ENCODE data around the gene ATP6V1D. TPM values are rescaled to one million over a fixed set of nuclear protein-coding genes. Genes with fewer than 3 reads are reported as not detected.
A peak's percentile ranks its signal among the peaks of the same experiment; 100 is the strongest.
"Not testable (repeated sequence)": the region's sequence is repeated elsewhere in the genome, so short reads cannot be mapped to it uniquely, and the experiment has no call there.

ATP6V1D gene
- 80.1 and 98.2 TPM in 2 replicates for total RNA-seq (2014; rRNA removed; shearing (Covaris generic))
- polyA plus RNA-seq (2014; cell fraction: nucleus; rRNA removed), result 36.7 and 45.9 TPM in 2 replicates

DNA sequence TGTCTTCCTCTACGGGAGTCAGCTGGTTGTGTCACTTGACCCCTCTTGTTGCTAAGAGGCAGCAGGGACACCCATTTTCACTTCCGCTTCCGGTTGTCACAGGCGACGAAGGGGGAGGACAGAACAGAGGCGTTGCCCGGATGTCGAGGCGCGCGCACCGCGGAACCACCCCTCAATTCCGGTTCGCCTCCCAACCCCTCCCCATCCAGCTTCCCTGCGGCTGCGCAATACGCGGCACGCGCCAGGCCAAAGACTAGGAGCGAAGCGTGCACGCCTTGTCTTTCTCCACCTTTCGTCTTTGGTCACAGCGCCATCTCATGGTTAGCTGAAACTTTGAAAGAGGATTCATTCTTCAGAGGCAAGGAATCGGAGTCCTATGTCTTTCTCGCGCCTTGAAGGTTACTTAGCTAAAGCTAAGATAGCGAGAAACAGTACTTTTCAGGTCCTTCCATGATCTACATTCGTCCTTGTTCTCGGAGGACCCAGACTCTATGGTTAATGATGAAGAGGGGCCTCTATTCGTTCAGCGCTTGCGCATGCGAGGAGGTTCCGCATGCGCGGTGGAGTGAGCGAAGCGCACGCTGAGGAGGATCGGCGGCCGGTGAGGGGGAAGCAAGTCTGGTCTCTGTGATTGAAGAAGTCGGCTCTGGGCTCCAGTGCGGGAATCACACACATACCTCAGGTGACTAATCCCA is at the start of gene ATP6V1D, which contains the start of gene EIF2S1:
TSS of gene ATP6V1D (minus strand) at position 30 of the 695 bp plus-strand sequence. CDS start 106 bp downstream, outside the sequence.
TSS of gene EIF2S1 (plus strand) at position 554 of the 695 bp plus-strand sequence. CDS start 4,440 bp downstream, outside the sequence.
- peak; percentile 99 for DNase-seq (ENCODE audit: extremely low read depth, low read depth)

DNA sequence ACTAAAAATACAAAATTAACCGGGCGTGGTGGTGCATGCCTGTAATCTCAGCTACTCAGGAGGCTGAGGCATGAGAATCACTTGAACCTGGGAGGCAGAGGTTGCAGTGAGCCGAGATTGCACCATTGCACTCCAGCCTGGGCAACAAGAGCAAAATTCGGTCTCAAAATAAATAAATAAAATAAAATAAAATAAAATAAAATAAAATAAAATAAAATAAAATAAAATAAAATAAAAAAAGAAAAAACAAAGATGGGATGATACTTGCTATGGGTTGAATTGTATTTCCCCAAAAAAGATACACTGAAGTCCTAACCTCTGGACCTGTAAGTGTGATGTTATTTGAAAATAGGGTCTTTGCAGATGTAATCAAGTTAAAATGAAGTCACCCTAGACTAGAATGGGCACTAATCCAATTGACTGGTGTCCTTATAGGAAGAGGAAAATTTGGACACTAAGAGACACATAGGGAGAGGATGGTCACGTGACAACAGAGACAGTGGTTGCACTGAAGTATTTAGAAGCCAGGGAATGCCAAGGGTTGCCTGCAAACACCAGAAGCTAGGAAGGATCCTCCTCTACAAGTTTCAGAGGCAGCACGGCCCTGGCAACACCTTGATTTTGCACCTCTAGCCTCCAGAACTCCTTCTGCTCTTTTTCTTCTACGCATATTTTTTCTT is 48.7 kb upstream of the ATP6V1D start:
- DNase-seq (ENCODE audit: extremely low read depth, low read depth), result not testable (repeated sequence)

DNA sequence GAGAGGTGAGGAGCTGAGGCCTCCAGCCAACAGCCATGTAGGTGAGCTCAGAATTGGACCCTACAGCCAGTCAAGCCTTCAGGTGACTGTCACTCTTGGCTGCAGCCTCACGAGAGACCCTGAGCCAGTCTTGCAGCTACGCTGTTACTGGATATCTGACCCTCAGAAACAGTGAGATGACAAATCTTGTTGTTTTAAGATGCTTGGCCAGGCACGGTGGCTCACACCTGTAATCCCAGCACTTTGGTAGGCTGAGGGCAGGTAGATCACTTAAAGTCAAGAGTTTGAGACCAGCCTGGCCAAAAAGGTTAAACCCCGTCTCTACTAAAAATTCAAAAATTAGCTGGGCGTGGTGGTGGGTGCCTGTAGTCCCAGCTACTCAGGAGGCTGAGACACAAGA is 46.2 kb upstream of the ATP6V1D start:
- no peak for DNase-seq (ENCODE audit: extremely low read depth, low read depth)

DNA sequence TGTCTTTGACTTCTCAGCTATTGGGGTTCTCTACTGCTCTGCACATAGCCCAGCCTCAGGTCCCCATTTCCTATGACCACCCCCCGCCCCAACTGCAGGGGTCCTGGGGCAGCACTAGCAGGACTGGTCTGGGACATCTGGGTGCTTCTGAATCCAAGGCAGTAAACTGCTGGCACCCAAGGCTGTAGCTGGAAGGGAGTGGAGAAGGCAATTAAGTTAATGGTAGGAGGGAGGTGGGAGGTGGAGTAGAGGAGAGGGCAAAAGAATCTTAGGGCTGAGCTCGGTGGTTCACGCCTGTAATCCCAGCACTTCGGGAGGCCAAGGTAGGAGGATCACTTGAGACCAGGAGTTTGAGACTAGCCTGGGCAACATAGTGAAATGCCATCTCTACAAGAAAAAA is 40.8 kb upstream of the ATP6V1D start:
- DNase-seq (ENCODE audit: extremely low read depth, low read depth), result no peak

DNA sequence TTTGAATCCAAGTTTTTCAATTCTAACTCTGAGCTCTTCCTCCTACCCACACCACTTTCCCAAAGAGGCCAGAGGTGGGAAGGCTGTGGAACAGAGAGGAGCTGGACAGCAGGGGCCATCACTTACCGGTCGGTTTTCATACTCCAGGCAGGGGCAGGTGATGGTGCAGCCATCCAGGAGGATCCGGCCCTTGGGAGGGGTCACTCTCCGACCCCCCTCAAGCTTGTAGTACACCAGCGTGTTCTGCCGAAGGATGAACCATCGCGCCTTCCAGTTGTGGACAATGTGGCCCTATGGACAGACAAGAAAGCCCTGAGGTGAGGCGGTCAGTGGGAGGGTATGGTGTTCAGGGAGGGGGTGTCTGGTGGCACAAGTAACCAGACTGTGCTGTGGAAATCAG is 37.9 kb upstream of the ATP6V1D start:
- no peak for DNase-seq (ENCODE audit: extremely low read depth, low read depth)

DNA sequence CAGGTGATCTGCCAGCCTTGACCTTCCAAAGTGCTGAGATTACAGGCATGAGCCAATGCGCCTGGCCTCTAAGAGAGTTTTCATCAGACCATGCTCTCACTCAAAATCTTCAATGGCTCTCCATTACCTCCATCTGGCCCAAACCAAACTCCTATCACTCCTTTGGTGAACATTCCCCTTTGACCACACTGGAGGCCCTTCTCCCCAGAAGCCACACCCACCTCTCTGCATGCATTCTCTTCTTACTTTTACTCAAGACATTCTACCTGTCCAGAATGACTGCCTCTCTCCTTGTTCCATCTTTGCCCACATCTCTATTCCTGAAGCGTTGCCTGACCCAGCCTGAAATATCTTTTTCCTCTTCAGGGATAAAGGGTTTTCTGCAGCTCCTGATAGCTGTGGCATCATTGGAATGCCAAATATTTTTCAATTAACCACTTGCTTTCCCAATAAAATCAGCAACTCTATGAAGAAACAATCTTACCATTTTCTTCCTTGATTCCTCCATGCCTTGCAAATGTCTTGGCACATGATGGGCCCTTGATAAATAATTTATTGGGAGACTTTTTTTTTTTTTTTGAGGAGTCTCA is 36.9 kb upstream of the ATP6V1D start:
- DNase-seq (ENCODE audit: extremely low read depth, low read depth), result no peak

DNA sequence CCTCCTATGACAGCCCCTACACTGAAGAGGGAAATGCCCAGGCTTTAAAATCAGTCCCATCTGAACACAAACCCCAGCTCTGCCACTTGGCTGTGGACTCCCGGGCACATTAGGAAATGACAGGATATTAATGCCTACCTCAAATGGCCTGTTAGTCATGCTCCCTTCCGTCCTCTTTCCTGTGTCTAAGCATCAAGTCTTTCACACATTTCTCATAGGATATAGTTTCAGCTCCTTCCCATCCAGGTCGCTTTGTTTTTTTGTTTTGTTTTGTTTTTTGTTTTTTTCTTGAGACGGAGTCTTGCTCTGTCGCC is 36.2 kb upstream of the ATP6V1D start:
- DNase-seq (ENCODE audit: extremely low read depth, low read depth), result no peak

DNA sequence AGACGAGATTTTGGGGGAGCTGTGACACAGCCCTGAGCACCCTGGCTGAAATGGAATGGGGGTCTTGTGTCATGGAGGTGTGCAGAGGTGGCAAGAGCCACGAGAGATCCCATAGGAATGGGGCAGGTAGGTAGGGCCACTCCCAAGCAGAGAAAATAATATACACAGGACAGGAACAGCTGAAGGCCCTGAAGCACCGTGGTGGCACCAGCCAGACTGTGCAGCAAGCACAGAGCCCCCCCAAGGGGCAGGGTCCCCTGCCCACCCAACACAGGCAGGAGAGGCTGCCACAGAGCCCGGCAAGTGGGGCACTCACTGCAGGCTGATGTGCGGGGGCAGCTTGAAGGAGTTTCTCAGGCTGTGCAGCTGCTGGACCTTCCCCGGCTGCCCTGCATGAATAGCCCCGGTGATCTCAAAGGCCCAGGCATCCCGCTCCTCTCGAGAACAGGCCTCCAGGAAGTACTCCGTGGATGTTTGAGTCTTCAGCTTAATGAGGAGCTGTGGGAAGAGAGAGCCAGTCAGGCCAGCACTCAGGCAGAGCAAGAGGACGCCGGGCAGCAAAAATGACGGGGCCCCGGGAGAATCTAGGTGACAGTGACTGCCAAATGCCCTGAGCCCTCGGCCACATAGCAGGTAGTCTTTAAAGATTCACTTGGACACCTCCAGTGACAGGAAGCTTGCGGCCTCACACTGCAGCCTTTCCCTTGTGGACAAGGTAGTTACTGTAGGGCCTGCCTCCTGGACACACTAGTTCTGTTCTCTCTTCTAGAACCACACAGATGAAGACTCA is 35.7 kb upstream of the ATP6V1D start:
- no peak for DNase-seq (ENCODE audit: extremely low read depth, low read depth)

DNA sequence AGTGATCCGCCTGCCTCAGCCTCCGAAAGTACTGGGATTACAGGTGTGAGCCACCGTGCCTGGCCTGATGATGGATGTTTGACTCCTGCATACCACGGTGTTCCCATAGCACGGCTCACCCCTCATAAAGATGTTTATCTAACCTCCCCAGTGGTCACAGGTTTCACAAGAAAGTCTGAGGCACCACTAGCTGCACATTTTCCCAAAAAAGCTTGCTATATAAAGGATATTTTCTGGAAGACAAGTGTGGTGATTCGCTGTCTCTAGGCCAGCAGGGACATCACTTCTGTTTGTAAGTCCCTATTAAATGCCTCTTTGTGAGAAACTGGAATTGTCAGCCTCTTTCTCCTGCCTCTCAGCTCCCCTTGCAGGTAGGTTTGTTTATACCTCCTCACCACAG is 34.1 kb upstream of the ATP6V1D start:
- no peak for DNase-seq (ENCODE audit: extremely low read depth, low read depth)

DNA sequence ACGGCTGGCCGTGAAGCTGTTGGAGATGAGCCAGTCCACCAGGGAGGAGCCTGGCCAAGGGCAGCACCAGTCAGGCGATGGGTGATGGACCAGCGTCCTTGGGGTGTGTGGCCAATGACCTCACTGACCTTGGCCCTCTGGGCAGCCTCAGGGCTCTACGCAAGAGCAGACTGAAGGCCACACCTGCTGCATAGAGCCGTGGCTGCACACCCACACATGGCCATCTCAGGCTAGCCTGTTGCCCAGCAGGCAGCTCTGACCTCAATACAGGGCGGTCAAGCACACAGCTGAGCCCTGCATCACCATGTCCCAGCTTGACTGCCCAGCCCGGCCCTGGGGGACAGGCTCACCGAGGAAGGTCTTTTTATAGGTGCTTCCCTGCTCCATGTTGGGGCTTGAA is 33.2 kb upstream of the ATP6V1D start:
- DNase-seq (ENCODE audit: extremely low read depth, low read depth), result no peak

DNA sequence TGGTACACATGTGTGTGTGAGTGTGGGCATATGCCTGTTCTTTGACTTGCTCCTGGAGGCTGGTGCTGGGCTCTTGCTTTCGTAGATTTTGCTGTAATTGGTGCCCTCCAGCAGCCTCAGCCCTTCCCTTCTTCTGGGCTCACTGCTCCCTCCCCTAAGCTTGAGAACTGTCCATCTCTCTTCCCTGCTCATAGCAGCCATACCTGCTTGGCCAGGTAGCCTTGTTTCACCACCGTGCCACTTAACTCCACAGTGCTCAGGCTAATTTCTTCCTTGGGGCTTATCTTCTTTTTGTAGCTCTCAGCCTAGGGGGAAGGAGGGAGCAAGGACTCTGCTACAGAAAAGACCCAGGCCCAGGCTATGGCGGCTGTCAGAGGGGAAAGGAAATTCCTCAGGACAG is 32.5 kb upstream of the ATP6V1D start:
- no peak for DNase-seq (ENCODE audit: extremely low read depth, low read depth)

DNA sequence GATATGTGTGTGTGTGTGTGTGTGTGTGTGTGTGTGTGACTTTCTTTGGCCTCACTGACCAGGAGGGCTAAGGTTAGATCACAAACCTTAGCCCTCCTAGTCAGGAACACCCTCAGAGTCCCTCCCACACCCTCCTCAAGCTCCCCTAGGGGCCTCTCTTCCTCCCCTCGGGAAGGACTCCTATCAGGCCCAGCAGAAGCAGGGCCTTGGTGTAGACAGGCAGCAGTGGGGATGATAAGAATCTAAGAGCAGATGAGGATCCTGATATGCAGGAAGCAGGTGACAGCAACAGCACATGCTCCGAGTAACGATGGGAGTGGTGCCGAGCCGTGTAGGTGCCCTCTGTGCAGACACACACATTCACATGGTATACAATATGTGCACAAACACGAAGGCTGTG is 31.7 kb upstream of the ATP6V1D start:
- DNase-seq (ENCODE audit: extremely low read depth, low read depth), result no peak

DNA sequence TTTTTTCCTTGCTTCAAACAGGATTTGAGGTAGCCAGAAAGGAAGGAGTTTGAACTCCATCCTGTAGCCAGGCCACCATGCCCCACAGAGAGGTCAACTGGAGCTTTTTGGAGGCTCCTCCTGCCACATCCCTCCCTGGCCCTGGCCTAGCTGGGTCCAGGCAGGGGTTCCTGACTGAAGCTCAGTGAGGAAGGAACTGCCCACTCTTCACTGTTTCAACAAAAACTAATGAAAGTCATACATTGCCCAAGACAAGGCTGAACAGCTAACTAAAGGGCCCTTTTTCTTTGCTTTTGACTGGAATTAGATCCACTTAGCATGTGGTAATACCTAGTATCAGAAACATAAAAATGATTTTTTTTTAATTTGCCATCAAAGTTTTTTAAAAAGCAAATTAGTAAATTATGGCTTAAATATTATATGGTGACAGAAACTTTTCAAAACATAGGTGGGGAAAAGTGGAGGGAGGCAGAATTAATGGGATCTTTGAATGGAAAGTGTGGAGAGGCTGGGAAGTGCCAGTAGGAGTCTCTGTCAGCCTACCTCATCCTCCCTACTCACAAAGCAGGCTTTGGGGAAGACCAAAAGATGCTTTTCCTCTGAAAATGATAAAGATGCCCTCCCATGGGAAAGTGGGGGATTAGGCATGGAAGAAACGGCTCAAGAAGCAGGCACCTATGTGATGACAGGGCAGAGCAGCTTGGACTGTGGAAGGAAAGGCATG is 30.4 kb upstream of the ATP6V1D start:
- DNase-seq (ENCODE audit: extremely low read depth, low read depth), result no peak

DNA sequence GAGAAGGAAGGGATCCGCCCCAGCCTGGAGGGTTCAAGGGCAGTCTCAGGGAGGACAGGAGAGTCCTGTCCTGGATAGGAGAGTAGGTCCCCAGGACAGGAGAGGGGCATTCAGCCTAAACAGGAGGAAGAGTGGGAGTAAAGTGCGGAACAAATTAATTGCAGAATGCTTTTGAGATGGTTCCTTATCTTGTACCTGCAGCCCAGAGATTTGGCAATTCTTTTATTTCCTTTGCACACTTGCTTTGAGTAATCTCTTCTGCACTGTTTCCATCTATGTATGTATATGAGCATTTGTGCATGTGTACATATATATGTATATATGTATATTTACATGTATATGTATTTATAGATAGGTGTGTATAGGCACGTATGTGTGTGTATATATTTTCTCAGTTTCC is 29.7 kb upstream of the ATP6V1D start:
- DNase-seq (ENCODE audit: extremely low read depth, low read depth), result no peak

DNA sequence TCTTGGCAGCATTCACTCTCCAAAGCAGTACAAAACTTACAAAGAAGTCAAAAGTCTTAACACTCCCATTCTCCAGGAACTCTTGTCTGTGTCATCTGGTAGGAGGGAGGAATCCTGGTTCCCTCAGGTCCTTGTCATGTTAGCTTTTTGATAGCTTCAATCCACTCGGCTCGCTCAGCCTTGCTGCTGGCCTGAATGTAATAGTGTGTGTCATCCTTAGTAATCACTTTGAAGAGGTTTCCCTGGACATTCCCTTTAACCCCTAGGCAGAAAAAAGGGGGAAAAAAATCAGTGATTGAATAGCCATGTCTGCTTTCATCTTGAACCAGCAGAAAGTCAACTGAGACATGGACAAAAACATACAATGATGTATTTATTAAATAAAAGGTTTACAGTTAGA is 27.6 kb upstream of the ATP6V1D start:
- no peak for DNase-seq (ENCODE audit: extremely low read depth, low read depth)

DNA sequence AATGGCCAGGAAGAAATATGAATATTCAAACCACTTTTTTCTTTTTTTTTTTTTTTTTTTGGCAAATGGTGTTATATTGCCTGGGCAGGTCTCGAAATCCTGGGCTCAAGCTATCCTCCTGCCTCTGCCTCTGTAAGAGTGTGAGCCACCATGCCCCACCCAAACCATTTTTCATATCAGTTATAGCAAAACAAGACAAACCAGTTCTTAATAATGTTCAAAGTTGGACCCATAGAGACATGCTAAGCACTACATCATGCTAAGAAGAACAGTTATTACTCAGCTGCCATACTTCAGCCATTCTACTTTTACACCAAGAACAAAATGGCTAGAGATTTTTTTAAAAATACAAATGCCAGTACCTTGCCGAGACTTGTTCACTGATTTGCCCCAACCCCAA is 26.0 kb upstream of the ATP6V1D start:
- DNase-seq (ENCODE audit: extremely low read depth, low read depth), result no peak

DNA sequence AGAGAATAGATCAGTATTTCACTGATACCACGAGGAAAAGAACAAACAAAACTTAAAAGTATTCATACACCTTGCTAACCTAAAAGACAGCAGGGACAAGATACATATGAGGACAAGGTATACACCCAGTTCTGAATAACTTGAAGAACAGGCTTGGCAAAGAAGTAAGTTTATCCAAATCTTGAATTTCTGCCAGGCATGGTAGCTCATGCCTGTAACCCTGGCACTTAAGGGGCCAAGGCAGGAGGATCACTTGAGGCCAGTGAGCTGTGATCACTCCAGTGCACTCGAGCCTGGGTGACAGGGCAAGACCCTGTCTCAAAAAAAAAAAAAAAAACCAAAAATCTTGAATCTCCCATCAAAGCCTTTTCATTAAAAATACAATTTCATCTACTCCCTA is 25.5 kb upstream of the ATP6V1D start:
- no peak for DNase-seq (ENCODE audit: extremely low read depth, low read depth)

DNA sequence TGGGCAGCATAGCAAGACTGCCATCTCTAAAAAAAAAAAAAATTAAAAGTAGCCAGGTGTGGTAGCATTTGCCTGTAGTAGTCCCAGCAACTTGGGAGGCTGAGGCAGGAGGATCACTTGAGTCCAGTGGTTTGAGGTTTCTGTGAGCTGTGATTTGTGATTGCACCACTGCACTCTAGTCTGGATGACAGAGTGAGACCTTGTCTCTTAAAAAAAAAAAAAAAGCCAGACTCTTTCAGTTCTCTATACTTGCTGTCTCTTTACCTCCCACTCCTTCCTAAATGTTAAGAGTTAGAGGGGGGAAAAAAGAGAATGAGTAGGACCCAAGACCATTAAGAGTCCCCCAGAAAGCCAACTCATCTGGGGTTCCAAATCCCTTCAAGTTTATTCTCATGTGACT is 18.3 kb upstream of the ATP6V1D start:
- DNase-seq (ENCODE audit: extremely low read depth, low read depth), result no peak

DNA sequence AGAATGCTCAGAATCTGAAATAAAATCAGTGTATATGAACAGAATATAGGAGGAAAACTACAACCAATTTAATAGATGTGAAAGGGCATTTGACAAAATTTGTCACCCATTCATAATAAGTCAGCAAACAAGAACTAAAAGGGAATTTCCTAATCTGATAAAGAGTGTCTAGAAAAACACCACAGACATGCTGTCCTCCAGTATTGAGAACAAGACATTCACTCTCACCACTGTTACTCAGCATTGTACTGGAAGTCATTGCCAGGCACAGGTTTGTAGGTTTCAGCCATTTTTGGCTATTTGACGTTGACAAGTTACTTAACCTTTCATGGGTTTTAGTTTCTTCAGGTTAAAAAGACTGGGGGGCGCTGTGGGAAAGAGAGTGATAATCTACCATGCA is 13.7 kb upstream of the ATP6V1D start:
- no peak for DNase-seq (ENCODE audit: extremely low read depth, low read depth)

DNA sequence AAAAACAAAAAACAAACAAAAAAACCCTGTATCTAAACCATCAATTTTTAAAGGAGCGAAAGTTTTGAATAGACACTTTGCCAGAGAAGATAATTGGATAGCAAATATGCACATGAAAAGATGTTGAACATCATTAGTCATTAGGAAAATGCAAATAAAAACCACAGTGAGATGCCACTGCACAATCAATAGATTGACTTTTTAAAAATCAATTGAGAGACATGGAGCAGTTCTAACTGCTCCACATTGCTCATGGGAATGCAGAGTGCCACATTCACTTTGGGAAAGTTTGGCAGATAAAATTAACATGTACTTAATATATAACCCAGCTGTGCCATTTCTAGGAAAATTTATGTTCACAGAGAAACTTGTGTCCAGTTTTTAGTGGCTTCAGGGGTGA is 13.2 kb upstream of the ATP6V1D start:
- DNase-seq (ENCODE audit: extremely low read depth, low read depth), result no peak

Measured in NCI-H460 (cell line).